Stomach (tissue), 9 donors: ENCODE results near the gene BPGM. TPM values are rescaled to one million over a fixed set of nuclear protein-coding genes. Genes with fewer than 3 reads are reported as not detected.

Experiments used
- DNase-seq, 2 donors: peaks; one replicate each; pipeline versions ENCODE4 v3.0.0 to v3.0.0-alpha.2; 2013 to 2019
- H3K27ac ChIP-seq, 5 donors: fragments of 200-600 bp in 4 of 5; sonication (generic) in 4 of 5; one replicate each; pipeline ENCODE4 v1.5.1; 2013 to 2019; ENCODE audit warnings: mild to moderate bottlenecking in 1 of 5, moderate library complexity in 1 of 5
- H3K27me3 ChIP-seq, 3 donors: fragments of 200-600 bp; sonication (generic); one replicate each; pipeline ENCODE4 v1.5.1; 2017 to 2019; ENCODE audit warnings: mixed run types in 1 of 3
- H3K36me3 ChIP-seq, 4 donors: fragments of 200-600 bp; sonication (generic); 1 replicate in 3 of 4; 2 replicates in 1 of 4; pipeline ENCODE4 v1.5.1; 2016 to 2019
- H3K4me1 ChIP-seq, 4 donors: fragments of 200-600 bp; sonication (generic); one replicate each; pipeline ENCODE4 v1.5.1; 2016 to 2019
- H3K4me3 ChIP-seq, 4 donors: fragments of 200-600 bp; sonication (generic) in 3 of 4; one replicate each; pipeline ENCODE4 v1.5.1; 2016 to 2019; ENCODE audit warnings: mild to moderate bottlenecking in 1 of 4
- H3K9me3 ChIP-seq, 4 donors: fragments of 200-600 bp; sonication (generic); one replicate each; pipeline ENCODE4 v1.5.1; 2016 to 2019
- CTCF ChIP-seq, 7 experiments: fragments of 450-650 bp in 4 of 7; fragments of 200-600 bp in 3 of 7; sonication (generic) in 3 of 7; IDR thresholded peaks; one replicate each; pipeline ENCODE4 v1.5.1; 2016 to 2019; ENCODE audit warnings: antibody characterized with exemption in 7 of 7, control low read depth in 2 of 7, mild to moderate bottlenecking in 1 of 7
- EP300 ChIP-seq: sonication (generic); formaldehyde crosslinking; IDR thresholded peaks from one replicate; pipeline ENCODE4 v1.6.1; 2017; ENCODE audit warnings: antibody characterized with exemption
- POLR2A ChIP-seq, 4 donors: fragments of 450-650 bp; IDR thresholded peaks; one replicate each; pipeline ENCODE4 v1.6.1; 2016; ENCODE audit warnings: antibody characterized with exemption in 4 of 4, control low read depth in 2 of 4, mild to moderate bottlenecking in 1 of 4, moderate library complexity in 1 of 4
- POLR2AphosphoS5 ChIP-seq, 3 donors: sonication (generic); formaldehyde crosslinking; IDR thresholded peaks; one replicate each; pipeline ENCODE4 v1.6.1; 2016; ENCODE audit warnings: antibody characterized with exemption in 3 of 3
- WGBS, 5 donors: extraction: QIAGEN DNeasy Blood & Tissue Kit in 3 of 5; methylation state at CpG; one replicate each; pipeline versions ENCODE4 v1.1.5 to v1.1.7; 2013 to 2018; 5-methylcytosine and 5-hydroxymethylcytosine counted together
- intact Hi-C: fragments of 100-400 bp; cut with DNase I; formaldehyde crosslinking; loops from one replicate; pipeline ENCODE4 v1.15.1; 2023; ENCODE audit warnings: low total_unique reads
- polyA plus RNA-seq, 3 donors: library from polyadenylated mRNA; stranded (reverse); fragments of 200-250 nt; gene quantifications; one replicate each; pipeline ENCODE4 v1.2.3, GENCODE V29; 2013
- total RNA-seq, 5 donors: library from RNA; depleted of rRNA; stranded (reverse); fragments of >200 nt; gene quantifications; one replicate each; pipeline versions ENCODE4 v1.1.0 to v1.2.3, GENCODE V29; 2014 to 2016
- donor health status: healthy with polysubstance abuse.
- donor health status: Bipolar disorder and iron deficiency.
- donor health status: healthy.

The BPGM gene
- total and polyA plus RNA-seq, 8 donors, result 4.7 to 47.3 (median 19.8) TPM

GRCh38 chr7:134712196-134712595 is 65.5 kb downstream of the BPGM start:
- TF ChIP-seq EP300 (no peak), CTCF (IDR thresholded peaks at IDR 0.05) (no peak), POLR2AphosphoS5 (IDR thresholded peaks at IDR 0.05) (no peak), POLR2A (IDR thresholded peaks at IDR 0.05) (no peak)
- H3K27me3 ChIP-seq, result no peaks in the 10 kb centered on the region
- no peaks in the 10 kb centered on the region for H3K9me3 ChIP-seq
- H3K36me3 ChIP-seq, result no peaks in the 10 kb centered on the region
- no peak for DNase-seq
- 70 to 97% (median 80%) methylated on average over 4 of the region's 4 CpGs for WGBS, 5 donors
- H3K4me3 ChIP-seq, result no peak overlapping the region
- H3K4me1 ChIP-seq, result peaks cover 0 to 14% (median 3%) of the 10 kb centered on the region in 4 donors
- H3K27ac ChIP-seq, result peak overlapping the region in 1 of 5 donors; percentile 48
- intact Hi-C loops, result no loop called here

GRCh38 chr7:134714470-134715205 is 68.0 kb downstream of the BPGM start:
- no peak for DNase-seq
- WGBS, 5 donors, result 74 to 90% (median 77%) methylated on average over 2 of the region's 2 CpGs
- no peak overlapping the region for H3K27ac ChIP-seq
- H3K27me3 ChIP-seq, result no peaks in the 10 kb centered on the region
- H3K36me3 ChIP-seq, result no peaks in the 10 kb centered on the region
- intact Hi-C loops, result no loop called here
- H3K9me3 ChIP-seq, result no peaks in the 10 kb centered on the region
- TF ChIP-seq EP300, result no peak
- TF ChIP-seq POLR2AphosphoS5 (IDR thresholded peaks at IDR 0.05), result no peak
- no peak for TF ChIP-seq POLR2A (IDR thresholded peaks at IDR 0.05)
- no peak for TF ChIP-seq CTCF (IDR thresholded peaks at IDR 0.05)
- no peak overlapping the region for H3K4me3 ChIP-seq
- peaks cover 0 to 14% (median 3%) of the 10 kb centered on the region in 4 donors for H3K4me1 ChIP-seq

GRCh38 chr7:134718211-134718875 is 71.7 kb downstream of the BPGM start:
- no peaks in the 10 kb centered on the region for H3K9me3 ChIP-seq
- peak overlapping the region in 2 of 5 donors; percentile 68 to 77 for H3K27ac ChIP-seq
- 64 to 83% (median 75%) methylated on average over 2 of the region's 2 CpGs for WGBS, 5 donors
- no peaks in the 10 kb centered on the region for H3K27me3 ChIP-seq
- no peaks in the 10 kb centered on the region for H3K36me3 ChIP-seq
- peaks cover 0 to 23% (median 6%) of the 10 kb centered on the region in 4 donors for H3K4me1 ChIP-seq
- no peak for TF ChIP-seq POLR2AphosphoS5 (IDR thresholded peaks at IDR 0.05)
- TF ChIP-seq EP300, result no peak
- TF ChIP-seq POLR2A (IDR thresholded peaks at IDR 0.05), result no peak
- no peak for TF ChIP-seq CTCF (IDR thresholded peaks at IDR 0.05)
- DNase-seq, result no peak
- intact Hi-C loops, result no loop called here
- H3K4me3 ChIP-seq, result no peak overlapping the region

GRCh38 chr7:134720091-134720935 is 73.7 kb downstream of the BPGM start:
- Histone ChIP-seq H3K27ac (peak overlapping the region in 4 of 5 donors; percentile 60 to 77 (median 72)), H3K4me1 (peaks cover 0 to 36% (median 13%) of the 10 kb centered on the region in 4 donors), H3K4me3 (no peak overlapping the region), H3K9me3 (no peaks in the 10 kb centered on the region), H3K36me3 (no peaks in the 10 kb centered on the region), H3K27me3 (no peaks in the 10 kb centered on the region)
- DNase-seq, result peak in 1 of 2 donors; percentile 76
- intact Hi-C loops, result no loop called here
- WGBS, 5 donors, result 15 to 31% (median 21%) methylated on average over 5 of the region's 5 CpGs
- TF ChIP-seq EP300 (peak; percentile 33), CTCF (IDR thresholded peaks at IDR 0.05) (no peak), POLR2AphosphoS5 (IDR thresholded peaks at IDR 0.05) (peak in 2 of 3 donors; percentile 17 to 76)
